Neural progenitor cell (in vitro differentiated cells): ENCODE measurements around the gene PMFBP1. TPM values are rescaled to one million over a fixed set of nuclear protein-coding genes. Genes with fewer than 3 reads are reported as not detected.

Source experiments
- DNase-seq: peaks from one replicate; pipeline ENCODE4 v3.0.0-alpha.2; 2016; ENCODE audit warnings: low spot score
- H2AFZ ChIP-seq: fragments of 200-600 bp; sonication (generic); replicated peaks from 2 replicates; pipeline ENCODE4 v1.6.1; 2016; ENCODE audit warnings: antibody characterized with exemption
- H3F3A ChIP-seq: fragments of 200-600 bp; sonication (generic); 2 replicates; pipeline ENCODE4 v1.6.1; 2016; ENCODE audit warnings: antibody characterized with exemption, low read depth
- H3K27ac ChIP-seq: fragments of 200-600 bp; sonication (generic); 2 replicates; pipeline ENCODE4 v1.5.1; 2016; ENCODE audit warnings: mild to moderate bottlenecking
- H3K27me3 ChIP-seq: fragments of 200-600 bp; sonication (generic); 2 replicates; pipeline ENCODE4 v1.6.1; 2016; ENCODE audit warnings: mild to moderate bottlenecking, moderate library complexity
- H3K36me3 ChIP-seq: fragments of 200-600 bp; sonication (generic); 2 replicates; pipeline ENCODE4 v1.5.1; 2016
- H3K4me1 ChIP-seq: fragments of 200-600 bp; sonication (generic); 2 replicates; pipeline ENCODE4 v1.6.1; 2016; ENCODE audit warnings: mixed run types
- H3K4me2 ChIP-seq: fragments of 200-600 bp; sonication (generic); 2 replicates; pipeline ENCODE4 v1.6.1; 2016
- H3K4me3 ChIP-seq: fragments of 200-600 bp; sonication (generic); 2 replicates; pipeline ENCODE4 v1.5.1; 2016
- H3K79me2 ChIP-seq: fragments of 200-600 bp; sonication (generic); 2 replicates; pipeline ENCODE4 v1.6.1; 2016; ENCODE audit warnings: low read depth
- H3K9ac ChIP-seq: fragments of 200-600 bp; sonication (generic); 2 replicates; pipeline ENCODE4 v1.6.1; 2016
- H3K9me3 ChIP-seq: fragments of 200-600 bp; sonication (generic); 2 replicates; pipeline ENCODE4 v1.5.1; 2016; ENCODE audit warnings: low read depth
- H4K20me1 ChIP-seq: fragments of 200-600 bp; sonication (generic); 2 replicates; pipeline ENCODE4 v1.6.1; 2016; ENCODE audit warnings: low read depth
- H3K27ac Mint-ChIP-seq: 3 replicates; pipeline ENCODE4 v1.8.0; 2021; ENCODE audit warnings: mixed read lengths
- H3K27me3 Mint-ChIP-seq: 2 replicates; pipeline ENCODE4 v1.8.0; 2022; ENCODE audit warnings: low read depth, mild to moderate bottlenecking, inconsistent platforms, moderate library complexity, mixed read lengths; ENCODE audit not compliant: insufficient read depth
- H3K36me3 Mint-ChIP-seq: 3 replicates; pipeline ENCODE4 v1.8.0; 2021; ENCODE audit warnings: mixed read lengths
- H3K4me1 Mint-ChIP-seq: 3 replicates; pipeline ENCODE4 v1.8.0; 2021; ENCODE audit warnings: mixed read lengths
- H3K4me3 Mint-ChIP-seq: 3 replicates; pipeline ENCODE4 v1.8.0; 2021; ENCODE audit warnings: mild to moderate bottlenecking, moderate library complexity, mixed read lengths
- H3K9me3 Mint-ChIP-seq: 3 replicates; pipeline ENCODE4 v1.8.0; 2020; ENCODE audit warnings: mixed read lengths
- CTCF ChIP-seq: fragments of 200-600 bp; sonication (generic); IDR thresholded peaks from 2 replicates; pipeline ENCODE4 v1.5.1; 2017; ENCODE audit warnings: antibody characterized with exemption, mild to moderate bottlenecking
- EZH2 ChIP-seq: fragments of 200-600 bp; sonication (generic); IDR thresholded peaks from 2 replicates; pipeline ENCODE4 v1.6.1; 2017; ENCODE audit warnings: antibody characterized with exemption, mild to moderate bottlenecking, moderate library complexity
- EZH2phosphoT487 ChIP-seq: fragments of 200-600 bp; sonication (generic); IDR thresholded peaks from 2 replicates; pipeline ENCODE4 v1.6.1; 2017; ENCODE audit warnings: antibody characterized with exemption
- total RNA-seq: library from RNA; depleted of rRNA; stranded (reverse); fragments of >200 nt; gene quantifications from 2 replicates; pipeline ENCODE4 v1.2.3, GENCODE V29; 2015; ENCODE audit warnings: low replicate concordance

Gene PMFBP1
- total RNA-seq, 1 donor from 2014 or later: 12.8 TPM

DNA sequence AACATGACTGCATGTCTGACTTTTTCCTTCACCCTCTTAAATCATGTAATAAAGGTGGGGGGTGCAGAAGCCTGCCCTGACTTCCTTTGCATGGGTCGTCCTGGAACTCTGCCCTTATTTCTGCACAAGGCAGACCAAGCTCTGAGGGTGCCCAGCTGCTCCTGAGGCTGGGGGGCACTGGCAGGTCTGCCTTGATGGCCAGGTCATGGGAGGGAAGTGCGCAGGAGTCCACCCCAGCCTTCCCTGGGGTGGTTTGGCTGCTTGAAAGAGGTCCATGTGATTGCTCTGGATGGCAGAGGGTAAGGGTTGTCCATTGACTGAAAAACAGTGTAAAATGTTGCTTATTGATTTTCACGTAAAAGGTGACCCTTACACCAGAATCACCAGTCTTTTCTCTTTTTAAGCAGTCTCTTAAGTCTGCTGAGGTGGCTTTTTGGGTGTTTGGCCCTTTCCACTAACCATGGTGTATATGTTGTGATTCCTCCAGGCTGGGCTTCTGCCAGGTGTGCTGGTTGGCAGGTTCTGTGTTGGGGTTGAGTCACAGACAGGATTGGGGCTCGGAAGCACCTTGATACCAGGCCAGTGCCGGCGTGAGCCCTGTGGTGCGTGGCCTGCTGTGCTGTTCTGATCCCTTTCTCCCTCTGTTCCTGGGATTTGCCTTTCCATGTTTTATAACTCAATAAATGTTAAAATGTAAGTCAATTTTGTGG, 58.9 kb downstream of the PMFBP1 start:
- Histone ChIP-seq H4K20me1 (no peaks in the 10 kb centered on the region), H3K4me1 (no peaks in the 10 kb centered on the region), H3K36me3 (no peaks in the 10 kb centered on the region), H3K9ac (no peak overlapping the region), H3K79me2 (no peaks in the 10 kb centered on the region), H3K4me3 (no peak overlapping the region), H2AFZ (no peak overlapping the region), H3K9me3 (no peaks in the 10 kb centered on the region), H3K27ac (no peak overlapping the region), H3K27me3 (no peaks in the 10 kb centered on the region), H3K4me2 (no peak overlapping the region), H3F3A (no peaks in the 10 kb centered on the region)
- peaks cover 28% of the 10 kb centered on the region for H3K36me3 Mint-ChIP-seq
- no peak for DNase-seq
- no peaks in the 10 kb centered on the region for H3K9me3 Mint-ChIP-seq
- TF ChIP-seq CTCF: no peak
- TF ChIP-seq EZH2phosphoT487: no peak
- no peak for TF ChIP-seq EZH2
- H3K4me1 Mint-ChIP-seq: peaks cover 11% of the 10 kb centered on the region
- H3K4me3 Mint-ChIP-seq: no peak overlapping the region
- H3K27ac Mint-ChIP-seq: peak overlapping the region; percentile 29
- H3K27me3 Mint-ChIP-seq: no peaks in the 10 kb centered on the region

DNA sequence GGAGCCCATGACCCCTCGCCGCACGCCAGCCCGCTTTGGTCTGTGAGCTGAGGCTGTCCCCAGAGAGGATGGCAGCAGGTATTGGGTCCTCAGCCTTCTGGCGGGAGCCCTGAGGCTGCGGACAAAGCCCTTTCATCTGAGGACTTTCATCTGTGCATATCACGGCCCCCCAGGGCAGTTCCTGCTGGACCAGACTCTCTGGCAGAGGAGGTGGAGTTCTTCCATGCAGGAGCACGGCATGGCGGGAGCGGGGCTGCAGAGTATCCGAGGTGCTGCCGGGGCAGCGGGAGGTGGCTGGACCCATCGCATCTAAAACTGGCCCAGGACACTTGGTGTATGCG, 59.5 kb downstream of the PMFBP1 start:
- H3K9me3 Mint-ChIP-seq: no peaks in the 10 kb centered on the region
- TF ChIP-seq EZH2 (no peak), CTCF (no peak), EZH2phosphoT487 (no peak)
- H3K27ac Mint-ChIP-seq: no peak overlapping the region
- DNase-seq: no peak
- no peak overlapping the region for H2AFZ ChIP-seq
- H3K27ac ChIP-seq: peak overlapping the region; percentile 37
- H3K9me3 ChIP-seq: no peaks in the 10 kb centered on the region
- H3K27me3 ChIP-seq: no peaks in the 10 kb centered on the region
- H3K9ac ChIP-seq: no peak overlapping the region
- H4K20me1 ChIP-seq: no peaks in the 10 kb centered on the region
- no peak overlapping the region for H3K4me2 ChIP-seq
- H3K79me2 ChIP-seq: no peaks in the 10 kb centered on the region
- peaks cover 11% of the 10 kb centered on the region for H3K4me1 Mint-ChIP-seq
- H3K4me3 ChIP-seq: no peak overlapping the region
- H3K27me3 Mint-ChIP-seq: no peaks in the 10 kb centered on the region
- H3K4me3 Mint-ChIP-seq: no peak overlapping the region
- no peaks in the 10 kb centered on the region for H3K4me1 ChIP-seq
- peaks cover 33% of the 10 kb centered on the region for H3K36me3 Mint-ChIP-seq
- H3K36me3 ChIP-seq: no peaks in the 10 kb centered on the region
- no peaks in the 10 kb centered on the region for H3F3A ChIP-seq

DNA sequence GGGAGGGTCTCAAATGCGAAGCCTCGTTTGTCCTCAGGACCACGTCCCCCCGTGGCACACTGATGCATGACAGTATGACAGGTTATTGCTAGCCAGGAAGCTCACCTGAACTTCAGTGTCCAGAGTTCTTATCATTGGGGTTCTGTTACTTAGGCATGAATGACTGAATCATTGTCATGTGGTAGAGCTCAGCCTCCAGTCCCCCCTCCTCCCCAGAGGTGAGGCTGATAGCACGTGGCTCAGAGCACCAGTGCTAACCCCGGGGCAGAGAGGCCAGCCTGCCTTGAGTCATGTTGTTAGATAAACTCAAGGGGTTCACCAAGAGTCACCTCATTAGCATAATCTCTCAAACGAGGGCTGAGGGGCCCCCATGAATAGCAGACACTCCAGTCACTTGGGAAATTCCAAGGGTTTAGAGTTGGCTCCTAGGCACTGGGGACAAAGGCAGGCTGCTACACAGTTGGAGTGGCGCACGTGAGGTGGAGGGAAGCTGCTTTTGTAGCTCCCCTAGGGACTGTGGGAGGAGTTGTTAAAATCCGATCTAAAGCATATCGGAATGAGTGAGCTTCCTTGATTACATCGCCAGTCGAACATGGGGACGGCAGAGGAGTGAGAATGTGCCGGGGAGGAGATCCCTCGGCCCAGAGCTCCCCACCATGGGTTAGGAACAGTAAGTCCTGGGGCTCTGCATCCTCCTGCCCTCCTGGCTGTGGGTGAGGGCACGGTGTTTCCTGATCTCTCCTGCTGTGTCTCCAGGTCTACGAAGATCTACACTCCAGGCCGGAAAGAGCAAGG, 60.1 kb downstream of the PMFBP1 start:
- H2AFZ ChIP-seq: no peak overlapping the region
- H3K4me3 ChIP-seq: no peak overlapping the region
- TF ChIP-seq EZH2 (no peak), EZH2phosphoT487 (no peak), CTCF (no peak)
- no peak overlapping the region for H3K9ac ChIP-seq
- Mint-ChIP-seq H3K4me1 (peaks cover 11% of the 10 kb centered on the region), H3K27me3 (no peaks in the 10 kb centered on the region), H3K4me3 (no peak overlapping the region), H3K9me3 (no peaks in the 10 kb centered on the region), H3K27ac (no peak overlapping the region), H3K36me3 (peaks cover 34% of the 10 kb centered on the region)
- H3K4me2 ChIP-seq: no peak overlapping the region
- H3K27ac ChIP-seq: peak overlapping the region; percentile 37
- DNase-seq: peak; percentile 56
- no peaks in the 10 kb centered on the region for H3K27me3 ChIP-seq
- no peaks in the 10 kb centered on the region for H3K36me3 ChIP-seq
- H3K9me3 ChIP-seq: no peaks in the 10 kb centered on the region
- no peaks in the 10 kb centered on the region for H3K79me2 ChIP-seq
- H3F3A ChIP-seq: no peaks in the 10 kb centered on the region
- H4K20me1 ChIP-seq: no peaks in the 10 kb centered on the region
- no peaks in the 10 kb centered on the region for H3K4me1 ChIP-seq
